Measurements from ENCODE around the gene TIMM21.

The TIMM21 gene

GRCh38 chr18:74198453-74198852, 50.1 kb downstream of the TIMM21 start:
- no peak for TF ChIP-seq POLR2AphosphoS5 (IDR thresholded peaks at IDR 0.05; ENCODE audit: low read depth)
- no peak for TF ChIP-seq GABPA (IDR thresholded peaks at IDR 0.05; ENCODE audit: low read depth)
- TF ChIP-seq REST (IDR thresholded peaks at IDR 0.05; ENCODE audit: insufficient replicate concordance, low read depth): no peak
- TF ChIP-seq SPI1 (IDR thresholded peaks at IDR 0.05; ENCODE audit: borderline replicate concordance, low read depth): no peak
- TF ChIP-seq, protein P1, sequence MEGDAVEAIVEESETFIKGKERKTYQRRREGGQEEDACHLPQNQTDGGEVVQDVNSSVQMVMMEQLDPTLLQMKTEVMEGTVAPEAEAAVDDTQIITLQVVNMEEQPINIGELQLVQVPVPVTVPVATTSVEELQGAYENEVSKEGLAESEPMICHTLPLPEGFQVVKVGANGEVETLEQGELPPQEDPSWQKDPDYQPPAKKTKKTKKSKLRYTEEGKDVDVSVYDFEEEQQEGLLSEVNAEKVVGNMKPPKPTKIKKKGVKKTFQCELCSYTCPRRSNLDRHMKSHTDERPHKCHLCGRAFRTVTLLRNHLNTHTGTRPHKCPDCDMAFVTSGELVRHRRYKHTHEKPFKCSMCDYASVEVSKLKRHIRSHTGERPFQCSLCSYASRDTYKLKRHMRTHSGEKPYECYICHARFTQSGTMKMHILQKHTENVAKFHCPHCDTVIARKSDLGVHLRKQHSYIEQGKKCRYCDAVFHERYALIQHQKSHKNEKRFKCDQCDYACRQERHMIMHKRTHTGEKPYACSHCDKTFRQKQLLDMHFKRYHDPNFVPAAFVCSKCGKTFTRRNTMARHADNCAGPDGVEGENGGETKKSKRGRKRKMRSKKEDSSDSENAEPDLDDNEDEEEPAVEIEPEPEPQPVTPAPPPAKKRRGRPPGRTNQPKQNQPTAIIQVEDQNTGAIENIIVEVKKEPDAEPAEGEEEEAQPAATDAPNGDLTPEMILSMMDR (IDR thresholded peaks at IDR 0.05; ENCODE audit: insufficient read depth, low read length): no peak
- Histone ChIP-seq H3K27ac (replicated peaks) (no peak overlapping the region), H3K27me3 (ENCODE audit: insufficient read depth, poor library complexity, severe bottlenecking) (peaks cover 5% of the 10 kb centered on the region), H3K4me3 (replicated peaks; ENCODE audit: insufficient read depth, low read length) (no peak overlapping the region)
- no peak for DNase-seq (ENCODE audit: low read depth in 1 of 2, low spot score in 1 of 2)

DNA sequence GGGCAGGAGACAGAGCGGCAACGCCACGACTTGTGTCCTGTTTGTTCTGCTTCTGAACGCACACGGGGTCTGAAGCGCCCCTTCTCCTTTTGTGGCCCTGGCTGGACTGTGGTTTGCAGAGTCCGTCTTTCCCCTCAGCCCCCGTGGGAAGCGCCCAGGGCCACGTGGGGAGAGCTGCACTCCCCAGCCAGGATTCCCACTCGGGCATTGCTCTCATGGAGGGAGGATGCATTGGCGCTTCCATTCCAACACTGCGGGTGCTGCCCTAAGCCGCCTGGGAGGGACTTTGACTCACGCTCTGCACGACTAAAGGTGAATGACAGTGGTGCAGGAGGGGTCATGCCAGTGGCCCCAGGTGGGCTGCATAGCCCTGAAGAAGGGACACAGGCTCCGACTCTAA, 52.5 kb downstream of the TIMM21 start:
- H3K27me3 ChIP-seq (ENCODE audit: insufficient read depth, poor library complexity, severe bottlenecking): no peaks in the 10 kb centered on the region
- DNase-seq (ENCODE audit: low read depth in 1 of 2, low spot score in 1 of 2): no peak
- no peak overlapping the region for H3K4me3 ChIP-seq (replicated peaks; ENCODE audit: insufficient read depth, low read length)
- H3K27ac ChIP-seq (replicated peaks): no peak overlapping the region
- TF ChIP-seq, protein P1 (IDR thresholded peaks at IDR 0.05; ENCODE audit: insufficient read depth, low read length): no peak
- no peak for TF ChIP-seq SPI1 (IDR thresholded peaks at IDR 0.05; ENCODE audit: borderline replicate concordance, low read depth)
- no peak for TF ChIP-seq REST (IDR thresholded peaks at IDR 0.05; ENCODE audit: insufficient replicate concordance, low read depth)
- no peak for TF ChIP-seq GABPA (IDR thresholded peaks at IDR 0.05; ENCODE audit: low read depth)
- no peak for TF ChIP-seq POLR2AphosphoS5 (IDR thresholded peaks at IDR 0.05; ENCODE audit: low read depth)

DNA sequence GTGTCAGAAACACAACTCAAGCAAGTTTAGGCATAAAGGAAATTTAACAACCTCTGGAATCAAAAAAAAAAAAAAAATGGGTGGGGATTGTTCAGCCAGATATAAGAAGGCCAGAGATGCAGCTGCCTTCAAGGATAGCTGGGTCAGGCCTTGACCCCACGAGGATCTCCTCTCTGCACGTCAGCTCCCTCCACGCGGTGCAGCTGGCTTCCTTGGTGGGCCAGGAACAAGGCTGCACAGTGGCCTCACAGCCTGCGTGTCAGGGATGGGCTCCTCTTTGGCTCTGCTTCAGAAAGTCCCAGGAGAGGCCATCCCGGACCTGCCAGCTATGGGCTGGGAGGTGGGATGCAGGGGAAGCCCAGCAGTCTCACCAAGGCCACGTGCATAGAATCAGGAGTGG, 55.5 kb downstream of the TIMM21 start:
- TF ChIP-seq POLR2AphosphoS5 (IDR thresholded peaks at IDR 0.05; ENCODE audit: low read depth) (no peak), GABPA (IDR thresholded peaks at IDR 0.05; ENCODE audit: low read depth) (no peak), SPI1 (IDR thresholded peaks at IDR 0.05; ENCODE audit: borderline replicate concordance, low read depth) (no peak), REST (IDR thresholded peaks at IDR 0.05; ENCODE audit: insufficient replicate concordance, low read depth) (no peak)
- TF ChIP-seq, protein P1 (IDR thresholded peaks at IDR 0.05; ENCODE audit: insufficient read depth, low read length): no peak
- no peak for DNase-seq (ENCODE audit: low read depth in 1 of 2, low spot score in 1 of 2)
- no peak overlapping the region for H3K4me3 ChIP-seq (replicated peaks; ENCODE audit: insufficient read depth, low read length)
- H3K27me3 ChIP-seq (ENCODE audit: insufficient read depth, poor library complexity, severe bottlenecking): no peaks in the 10 kb centered on the region
- H3K27ac ChIP-seq (replicated peaks): no peak overlapping the region

All from HL-60 (cell line).